Erythroblast (primary cell): ENCODE results near the gene RIMKLA.

Experiments used
- GATA1 ChIP-seq: IDR thresholded peaks from 2 replicates; pipeline ENCODE4 v1.6.1; 2011; ENCODE audit warnings: low read depth, mild to moderate bottlenecking, control low read depth, low read length, moderate library complexity
- POLR2A ChIP-seq: IDR thresholded peaks from 2 replicates; pipeline ENCODE4 v1.6.1; 2011; ENCODE audit warnings: mild to moderate bottlenecking, low read length

DNA sequence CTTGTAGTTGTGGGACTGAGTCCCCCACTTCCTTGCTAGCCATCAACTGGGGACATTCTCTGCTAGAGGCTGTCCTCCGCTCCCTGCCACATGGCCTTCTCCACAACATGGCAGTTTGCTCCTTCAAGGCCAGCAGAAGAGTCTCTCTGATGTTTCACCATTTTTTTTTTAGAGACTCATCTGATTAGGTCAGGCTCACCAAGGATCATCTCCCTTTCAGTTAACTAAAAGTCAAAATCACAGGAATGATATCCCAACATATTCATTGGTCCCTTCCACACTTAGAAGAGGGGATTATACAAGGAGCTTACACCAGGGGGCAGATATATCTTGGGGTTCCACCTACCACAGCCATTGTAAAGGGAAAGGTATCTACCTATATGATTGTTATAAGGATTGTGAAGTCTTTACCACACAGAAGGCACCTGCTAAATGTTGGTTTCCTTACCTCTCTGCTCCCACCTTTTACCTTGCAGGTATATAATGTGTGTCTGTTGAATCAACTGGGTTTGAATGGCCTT lies 23.3 kb downstream of the RIMKLA start:
- TF ChIP-seq POLR2A, result no peak
- TF ChIP-seq GATA1, result no peak
